Activated CD8-positive, alpha-beta memory T cell treated with anti-CD3 and anti-CD28 coated beads for 48 hours (primary cell): ENCODE results near the gene SUPV3L1.

ENCODE experiments used
- DNase-seq, 3 experiments: peaks; one replicate each; pipeline ENCODE4 v3.0.0-alpha.2; 2020; ENCODE audit warnings: low read depth in 2 of 3, low spot score in 2 of 3

SUPV3L1 gene

DNA sequence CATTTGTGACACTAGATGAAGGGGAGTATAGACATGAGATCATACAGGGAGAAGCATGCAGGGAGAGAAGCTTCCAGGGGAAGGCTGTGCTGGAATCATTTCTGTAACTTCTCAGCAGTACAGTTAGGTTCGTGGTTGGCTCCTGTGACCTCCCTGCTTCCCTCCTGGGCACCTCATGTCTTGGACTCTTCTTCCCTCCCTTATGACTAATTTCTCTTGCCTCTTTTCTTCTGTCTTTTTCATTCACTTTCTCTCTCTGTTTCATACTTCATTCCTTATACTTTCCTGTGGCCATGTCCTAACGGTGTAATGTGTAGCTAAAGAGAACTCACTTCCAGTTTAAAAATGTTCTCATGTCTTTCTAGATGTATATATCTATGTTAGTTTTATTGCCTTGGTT is 21.0 kb downstream of the SUPV3L1 start:
- no peak for DNase-seq

DNA sequence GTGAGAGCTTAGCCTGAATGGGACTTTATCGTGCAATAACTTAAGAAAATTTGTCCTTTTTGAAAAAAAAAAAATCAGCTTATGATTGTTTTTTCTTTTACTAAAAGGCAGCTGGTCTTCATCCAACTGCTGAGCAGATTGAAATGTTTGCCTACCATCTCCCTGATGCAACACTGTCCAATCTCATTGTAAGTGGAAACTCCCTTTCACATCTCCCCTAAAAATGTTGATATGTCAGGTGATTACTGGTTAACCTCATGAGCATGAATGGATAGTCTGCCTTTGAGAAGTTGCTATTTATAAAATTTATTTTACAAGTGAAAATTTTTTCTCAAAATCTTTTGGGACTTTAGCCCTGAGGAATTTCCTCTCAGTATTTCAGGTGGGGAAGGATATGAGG is 22.3 kb downstream of the SUPV3L1 start:
- DNase-seq = no peak

DNA sequence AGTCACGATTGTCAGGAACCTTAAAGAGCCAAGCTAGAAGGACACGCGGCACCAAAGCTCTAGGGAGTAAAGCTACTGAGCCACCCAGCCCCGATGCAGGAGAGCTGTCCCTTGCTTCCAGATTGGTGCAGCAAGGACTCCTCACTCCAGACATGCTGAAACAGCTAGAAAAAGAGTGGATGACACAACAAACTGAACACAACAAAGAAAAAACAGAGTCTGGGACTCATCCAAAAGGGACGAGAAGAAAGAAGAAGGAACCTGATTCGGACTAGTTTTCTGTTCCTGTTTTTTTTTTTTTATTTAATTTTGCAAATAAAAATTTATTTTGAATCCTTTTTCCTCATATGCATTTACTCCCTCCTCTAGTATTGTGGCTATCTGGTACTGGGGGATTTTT is 28.7 kb downstream of the SUPV3L1 start:
- DNase-seq = no peak

DNA sequence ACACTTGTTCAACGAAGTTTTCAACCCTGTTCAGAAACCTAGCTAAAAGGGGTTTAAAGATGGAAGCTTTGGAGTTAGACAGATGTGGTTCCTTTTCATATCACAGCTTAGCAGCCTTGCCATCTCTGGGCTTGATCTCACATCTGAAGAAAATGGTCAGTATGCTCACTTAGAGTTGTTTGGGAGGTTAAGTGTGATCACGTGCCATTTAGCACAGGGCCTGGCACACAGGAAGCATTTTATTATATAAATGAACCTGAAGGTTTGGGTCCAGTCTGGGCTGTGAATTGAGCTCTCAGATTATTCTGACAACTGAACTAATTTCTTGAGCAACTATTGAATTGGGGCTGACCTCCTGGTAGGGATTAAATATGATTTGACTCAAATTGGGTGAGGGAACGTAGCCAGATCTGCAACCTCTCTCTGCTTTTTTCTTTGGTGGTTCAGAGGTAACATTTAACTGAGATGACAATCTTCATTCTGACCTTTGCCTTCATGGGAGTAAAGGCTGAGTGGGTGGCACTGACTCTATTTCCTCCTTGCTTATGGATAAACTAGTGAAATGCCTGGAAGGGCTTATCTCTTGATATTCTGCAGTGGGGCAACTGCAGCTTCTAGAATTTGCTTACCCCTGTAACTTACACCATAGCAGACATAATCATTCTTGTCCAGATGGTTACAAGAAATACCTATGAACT is 29.9 kb downstream of the SUPV3L1 start:
- DNase-seq = no peak

GRCh38 chr10:69211104-69211503 is 31.1 kb downstream of the SUPV3L1 start:
- DNase-seq = no peak

DNA sequence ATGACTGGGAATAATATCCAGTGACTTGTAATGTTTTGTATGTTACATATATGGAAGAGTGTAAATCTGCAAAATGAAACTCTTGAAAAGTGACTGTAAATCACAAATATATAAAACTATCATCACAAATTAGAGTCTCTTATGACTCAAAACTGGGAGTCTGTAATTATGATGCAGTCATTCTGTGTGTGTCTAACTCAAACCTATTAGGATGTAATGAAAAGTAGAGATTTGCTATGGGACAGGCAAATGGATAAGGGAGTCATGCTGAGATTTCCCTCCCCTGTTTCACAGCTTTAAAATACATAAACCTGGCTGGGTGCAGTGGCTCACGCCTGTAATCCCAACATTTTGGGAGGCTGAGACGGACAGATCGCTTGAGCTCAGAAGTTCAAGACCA is 31.5 kb downstream of the SUPV3L1 start:
- no peak for DNase-seq

DNA sequence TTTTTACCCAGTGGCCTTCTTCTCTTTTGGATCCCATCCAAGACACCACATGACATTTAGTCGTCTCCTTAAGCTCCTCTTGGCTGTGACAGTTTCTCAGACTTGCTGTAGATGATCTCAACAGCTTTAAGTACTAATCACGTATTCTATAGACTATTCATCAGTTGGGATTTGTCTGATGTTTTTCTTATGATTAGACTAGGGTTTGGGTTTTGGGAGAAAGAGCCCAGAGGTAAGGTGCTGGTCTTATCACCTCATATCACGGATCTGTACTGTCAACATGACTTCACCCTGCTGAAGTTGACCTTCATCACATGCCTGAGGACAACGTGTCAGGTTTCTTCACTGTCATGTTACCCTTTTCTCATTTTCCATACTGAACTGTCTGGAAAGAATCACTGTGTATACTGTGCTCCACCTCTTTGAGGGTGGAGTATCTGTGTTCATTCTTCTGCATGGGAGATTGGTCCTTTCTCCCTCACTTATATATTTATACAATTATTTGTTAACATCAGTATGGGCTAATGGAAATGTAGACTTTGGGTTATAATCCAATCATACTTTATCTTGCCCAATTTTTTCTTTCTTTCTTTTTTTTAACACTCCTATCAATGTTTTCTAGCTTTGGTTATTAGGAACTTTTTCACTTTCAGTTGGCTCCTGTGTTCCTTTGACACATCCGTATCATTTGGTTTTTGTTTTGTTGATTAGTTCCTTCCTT is 33.7 kb downstream of the SUPV3L1 start:
- DNase-seq = no peak

DNA sequence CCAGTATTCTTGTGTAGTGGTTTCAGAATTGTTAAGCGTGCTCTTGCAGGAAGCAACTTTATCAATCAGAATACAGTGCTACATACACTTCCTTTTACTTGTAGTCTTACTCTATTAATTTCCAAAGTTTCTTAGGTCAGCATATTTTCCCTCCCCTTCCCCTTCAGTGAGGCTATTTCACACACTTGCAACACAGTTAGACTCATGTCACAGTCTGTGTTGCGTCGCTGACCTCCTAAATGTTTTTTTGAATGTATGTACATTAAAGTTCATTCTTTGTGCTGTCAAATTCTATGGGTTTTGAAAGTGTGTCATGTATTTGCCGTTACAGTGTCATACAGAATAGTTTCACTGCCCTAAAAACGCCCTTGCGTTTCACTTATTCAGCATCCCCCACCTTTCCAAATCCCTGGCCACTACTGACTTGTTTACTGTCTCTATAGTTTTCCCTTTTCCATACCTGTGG is 34.7 kb downstream of the SUPV3L1 start:
- no peak for DNase-seq

DNA sequence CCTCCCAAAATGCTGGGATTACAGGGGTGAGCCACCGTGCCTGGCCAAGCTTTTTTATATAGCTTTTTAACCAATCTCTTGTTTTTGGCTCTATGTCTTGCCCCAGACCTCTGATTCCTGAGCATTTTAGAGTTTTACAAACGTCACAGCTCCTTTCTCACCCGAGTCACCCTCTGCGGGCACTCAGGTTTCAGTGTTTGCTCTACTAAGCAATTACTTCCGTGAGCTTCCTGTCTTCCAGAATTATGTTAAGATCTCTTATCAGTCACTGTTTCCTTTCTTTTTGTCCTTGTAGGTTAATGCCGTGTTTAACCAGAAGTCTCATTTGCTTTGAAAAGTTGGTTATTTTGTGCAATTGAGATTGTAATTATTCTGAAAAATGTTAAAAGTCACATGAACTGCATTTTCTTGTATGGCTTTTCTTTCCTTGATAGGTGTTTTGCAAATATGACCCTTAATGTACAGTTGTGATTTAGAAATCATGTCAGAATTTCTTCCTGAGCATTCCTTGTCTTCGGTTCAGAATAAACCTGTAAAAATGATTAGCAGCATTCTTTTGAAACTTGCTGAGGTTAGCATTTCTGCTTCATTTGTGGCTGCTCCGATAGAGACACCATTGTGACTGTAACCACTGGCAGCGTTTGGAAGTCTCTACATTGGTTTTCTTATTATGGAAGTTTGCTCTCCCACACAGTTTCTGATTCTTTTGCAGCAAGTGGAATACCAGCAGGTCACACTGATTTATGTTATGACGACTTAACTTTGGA is 35.6 kb downstream of the SUPV3L1 start:
- no peak for DNase-seq

DNA sequence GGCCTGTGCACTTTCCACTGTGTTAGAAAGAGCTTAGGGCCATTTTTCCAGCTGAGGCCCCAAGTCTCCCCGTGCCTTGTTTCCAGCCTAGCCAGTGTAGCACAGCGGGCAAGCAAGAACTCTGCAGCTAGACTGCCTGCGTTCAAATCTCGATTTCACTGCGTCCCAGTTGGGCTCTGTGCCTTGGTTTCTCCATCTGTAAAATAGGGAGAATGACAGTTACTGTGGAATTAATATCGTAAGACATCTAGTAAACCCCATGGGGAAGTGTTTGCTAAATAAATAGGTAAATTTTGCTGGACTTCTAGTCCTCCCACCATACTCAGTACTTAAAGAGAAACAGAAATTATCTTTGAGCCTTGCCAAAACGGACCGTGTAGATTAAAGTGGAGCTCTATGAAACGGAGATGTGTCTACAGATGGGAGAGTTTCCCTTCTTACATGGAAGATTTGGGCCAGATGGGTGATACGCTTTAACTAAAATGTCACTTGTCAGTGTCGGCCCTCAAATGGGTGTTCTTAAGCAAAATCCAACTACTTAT is 36.6 kb downstream of the SUPV3L1 start:
- DNase-seq = no peak

DNA sequence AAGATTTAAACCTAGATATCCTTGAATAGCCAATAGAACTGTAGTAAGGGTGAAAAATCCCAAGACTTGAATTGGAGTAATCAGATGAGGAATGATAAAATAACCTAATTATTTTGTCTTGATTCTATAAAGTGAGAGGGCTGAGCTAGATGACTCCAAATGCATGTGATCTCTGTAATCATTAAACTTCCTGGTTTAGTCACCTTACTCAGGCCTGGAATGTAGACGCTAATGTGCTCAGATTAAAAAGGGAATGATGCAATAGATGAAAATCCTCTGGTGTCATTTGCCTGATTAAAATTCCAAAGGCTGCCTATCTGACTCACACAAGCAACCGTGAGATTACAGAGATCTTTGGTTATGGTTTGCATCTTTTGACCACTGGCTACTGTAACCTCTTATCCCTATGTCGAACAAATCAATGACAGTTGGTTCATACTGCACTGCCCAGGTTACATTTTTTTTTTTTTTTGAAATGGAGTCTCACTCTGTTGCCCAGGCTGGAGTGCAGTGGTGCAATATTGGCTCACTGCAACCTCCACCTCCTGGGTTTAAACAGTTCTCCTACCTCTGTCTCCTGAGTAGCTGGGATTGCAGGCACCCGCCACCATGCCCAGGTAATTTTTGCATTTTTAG is 37.2 kb downstream of the SUPV3L1 start:
- no peak for DNase-seq

GRCh38 chr10:69218831-69219230 is 38.8 kb downstream of the SUPV3L1 start:
- DNase-seq = no peak

- DNase-seq = no peak
Observed at GRCh38 chr10:69220041-69220451, 40.0 kb downstream of the SUPV3L1 start, which contains the start of gene HKDC1. Gene HKDC1 (plus strand): TSS chr10:69220332. CDS start chr10:69220436, 104 bp downstream.

DNA sequence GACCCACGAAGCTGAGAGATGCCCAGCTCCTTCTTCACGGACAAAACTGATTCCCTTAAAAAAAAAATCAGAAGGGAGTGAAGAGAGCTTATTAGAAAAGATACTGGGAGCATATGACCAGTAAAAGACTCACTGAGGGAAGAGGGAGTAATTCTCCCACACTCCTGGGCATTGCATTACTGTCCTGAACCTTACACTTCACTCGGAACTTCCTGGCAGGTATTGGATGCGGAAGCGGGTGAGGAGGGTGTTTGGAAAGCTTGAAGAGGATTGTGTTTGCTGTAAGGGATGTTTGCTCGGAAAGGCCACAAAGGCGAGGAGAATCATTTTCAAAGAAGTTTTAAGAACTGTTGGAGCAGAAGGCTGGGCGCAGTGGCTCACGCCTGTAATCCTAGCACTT is 40.5 kb downstream of the SUPV3L1 start:
- DNase-seq = no peak

DNA sequence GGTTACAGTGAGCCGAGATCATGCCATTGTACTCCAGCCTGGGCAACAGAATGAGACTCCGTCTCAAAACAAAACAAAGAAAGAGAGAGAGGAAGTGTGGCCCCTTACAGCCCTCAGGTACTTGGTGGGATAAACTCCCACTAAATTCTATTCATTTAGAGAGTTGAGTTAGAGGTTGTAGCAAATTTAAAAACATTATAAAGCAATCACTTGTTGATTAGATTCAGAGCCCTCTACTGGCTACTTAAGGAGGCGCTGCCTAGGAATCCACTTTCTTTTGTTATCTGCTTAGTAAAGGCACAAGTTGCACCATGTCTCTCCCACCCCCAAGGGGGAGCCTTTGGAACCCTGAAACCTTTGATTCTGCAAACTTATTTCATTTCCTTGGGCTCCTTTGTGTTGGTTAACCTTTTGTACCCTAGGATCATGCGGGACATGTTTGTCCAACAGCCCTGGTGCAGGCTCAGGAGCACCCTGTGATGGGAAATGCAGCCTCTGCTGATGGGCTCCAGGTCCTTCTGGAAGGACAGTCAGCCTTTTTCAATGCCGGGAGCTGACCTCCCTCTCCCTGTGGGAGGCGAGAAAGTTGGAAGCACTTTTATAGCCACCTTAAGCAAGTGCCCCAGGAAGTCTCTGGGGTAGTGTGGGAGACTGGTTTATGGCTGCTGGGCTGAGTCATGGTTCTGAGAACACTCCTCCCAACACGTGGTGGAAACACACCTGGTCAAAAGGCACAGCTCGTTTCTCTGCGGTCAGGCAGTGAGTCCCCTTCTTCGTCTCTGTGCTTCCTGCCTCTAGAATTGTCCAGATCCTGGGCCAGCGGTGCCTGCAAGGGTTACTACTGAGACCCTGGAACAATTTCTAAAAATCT is 42.4 kb downstream of the SUPV3L1 start:
- peak; percentile 29 to 67 (median 45) for DNase-seq

DNA sequence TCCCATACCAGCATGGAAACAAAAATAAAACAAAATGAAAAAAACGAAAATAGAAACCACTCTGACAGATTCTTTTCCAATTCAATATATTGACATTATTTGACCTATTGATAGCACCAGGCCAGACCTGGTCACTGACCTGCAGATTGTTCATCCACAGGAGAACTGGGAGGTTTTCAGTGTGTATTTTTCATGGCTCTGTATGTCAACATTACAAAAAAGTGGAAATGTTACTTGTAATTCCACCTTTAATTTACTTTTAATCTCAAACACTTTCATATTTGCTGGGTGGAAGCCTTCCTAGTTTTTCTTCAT is 43.0 kb downstream of the SUPV3L1 start:
- no peak for DNase-seq

DNA sequence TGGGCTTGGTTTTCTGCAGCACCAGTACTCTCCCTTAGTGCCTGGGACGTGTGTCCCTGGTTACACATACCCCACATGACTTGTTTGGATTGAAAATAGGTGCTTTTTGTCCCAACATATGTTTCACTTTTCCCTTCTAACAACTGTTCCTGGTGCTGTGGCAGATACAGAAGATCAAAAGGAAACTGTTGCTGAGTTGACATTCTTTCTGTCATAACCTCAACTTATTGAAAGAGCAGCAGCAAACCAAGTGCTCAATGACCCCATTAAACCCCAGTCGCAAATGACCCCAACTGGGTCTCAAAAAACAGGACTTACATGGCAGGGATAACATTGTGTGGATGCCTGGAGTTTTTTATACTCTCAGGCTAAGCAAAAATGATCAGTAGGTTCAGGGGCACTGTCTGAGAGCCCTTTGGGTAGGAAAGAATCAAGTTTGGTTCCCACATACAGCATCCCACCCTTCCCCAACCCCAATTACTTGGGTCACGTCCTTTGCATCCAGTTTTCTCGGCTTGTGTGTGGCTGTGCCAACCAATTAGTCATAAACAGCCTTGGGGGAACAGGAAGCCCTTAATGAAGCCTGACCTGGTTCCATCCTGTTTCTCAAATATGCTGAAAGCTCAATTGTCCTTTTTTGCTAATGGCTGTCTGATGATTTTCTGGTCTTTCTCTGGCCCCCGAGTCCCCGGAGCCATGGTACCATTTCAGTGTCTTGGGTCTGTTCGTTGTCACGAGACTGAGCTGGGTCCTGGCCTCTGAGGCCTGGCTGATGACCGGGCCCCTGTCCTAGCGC is 45.0 kb downstream of the SUPV3L1 start:
- DNase-seq = no peak

GRCh38 chr10:69225681-69226080 is 45.6 kb downstream of the SUPV3L1 start:
- no peak for DNase-seq

DNA sequence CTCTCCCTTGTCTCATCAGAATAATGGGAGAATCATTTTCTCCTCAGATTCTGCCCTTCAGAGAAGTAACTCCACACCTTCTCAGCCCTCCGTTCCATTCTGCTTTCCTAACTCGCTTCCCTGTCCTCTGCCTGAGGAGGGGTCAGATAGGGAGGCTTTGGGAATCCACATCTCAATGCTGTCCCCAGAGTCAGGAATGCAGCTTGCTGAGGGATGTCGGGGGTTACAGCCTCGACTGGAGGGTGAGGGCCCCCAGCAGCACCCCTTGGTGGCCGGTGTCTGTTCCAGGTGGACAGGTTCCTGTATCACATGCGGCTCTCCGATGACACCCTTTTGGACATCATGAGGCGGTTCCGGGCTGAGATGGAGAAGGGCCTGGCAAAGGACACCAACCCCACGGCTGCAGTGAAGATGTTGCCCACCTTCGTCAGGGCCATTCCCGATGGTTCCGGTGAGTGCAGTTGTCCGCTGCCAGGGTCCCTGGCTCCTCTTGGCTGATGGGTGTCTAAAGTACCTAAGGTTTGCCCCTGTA is 47.0 kb downstream of the SUPV3L1 start:
- DNase-seq = no peak
